Endothelial cell of umbilical vein (primary cell): ENCODE results near the gene FIBCD1. TPM values are rescaled to one million over a fixed set of nuclear protein-coding genes. Genes with fewer than 3 reads are reported as not detected.

ENCODE experiments used
- BruUV-seq: library from RNA; stranded (reverse); fragments of 400-500 nt; replicated peaks from 2 replicates; lab custom pipeline; 2021; lab: Mats Ljungman, UMichigan
- CTCF ChIA-PET: fragments of 300-600, 350-600 bp; sonication (Branson Sonifier 250); formaldehyde crosslinking; loops from one replicate; lab custom pipeline; 2021; ENCODE audit warnings: antibody characterized with exemption, inconsistent platforms; lab: Charles Lee
- POLR2A ChIA-PET: fragments of 300-600, 350-600 bp; sonication (Branson Sonifier 250); formaldehyde crosslinking; loops from one replicate; lab custom pipeline; 2021; ENCODE audit warnings: antibody characterized with exemption, inconsistent platforms; lab: Charles Lee
- DNase-seq: peaks from one replicate; pipeline ENCODE4 v3.0.0-alpha.2; 2011; ENCODE audit warnings: low read depth, low spot score
- FAIRE-seq: peaks from 2 replicates; lab custom pipeline; 2011; peaks lifted over from hg19 to GRCh38; lab: Jason Lieb, UNC
- H2AFZ ChIP-seq: 2 replicates; pipeline ENCODE4 v1.6.0; 2012; ENCODE audit warnings: low read depth, low read length, control low read depth, inconsistent platforms
- H3K27ac ChIP-seq: 2 replicates; pipeline ENCODE4 v1.5.1; 2011; ENCODE audit warnings: low read depth, mild to moderate bottlenecking, control low read depth, low read length, moderate library complexity; ENCODE audit not compliant: insufficient read depth
- H3K27me3 ChIP-seq, 2 experiments: 2 replicates each; pipeline versions ENCODE4 v1.6.0 to v1.6.1; 2011; ENCODE audit warnings: low read length in 2 of 2, mixed read lengths in 1 of 2; ENCODE audit not compliant: control insufficient read depth in 2 of 2, insufficient read depth in 2 of 2
- H3K36me3 ChIP-seq, 2 experiments: 2 replicates in 1 of 2; 3 replicates in 1 of 2; pipeline ENCODE4 v1.5.1; 2011; ENCODE audit warnings: low read length in 2 of 2, mild to moderate bottlenecking in 1 of 2, moderate library complexity in 1 of 2; ENCODE audit not compliant: control insufficient read depth in 2 of 2, insufficient read depth in 2 of 2; ENCODE audit errors: extremely low read depth in 1 of 2
- H3K4me1 ChIP-seq: 3 replicates; pipeline ENCODE4 v1.5.1; 2011; ENCODE audit warnings: mild to moderate bottlenecking, low read length; ENCODE audit not compliant: control insufficient read depth, insufficient read depth; ENCODE audit errors: extremely low read depth
- H3K4me2 ChIP-seq: 2 replicates; pipeline ENCODE4 v1.6.1; 2011; ENCODE audit warnings: low read length, control low read depth, mixed read lengths; ENCODE audit not compliant: insufficient read depth
- H3K4me3 ChIP-seq, 3 experiments: fragments of 200-600 bp in 1 of 3; sonication (generic), shearing (Covaris generic) in 1 of 3; replicated peaks in 1 of 3; 2 replicates each; pipeline ENCODE4 v1.5.1; 2011 to 2016; ENCODE audit warnings: control low read depth in 3 of 3, low read length in 3 of 3, mild to moderate bottlenecking in 2 of 3, inconsistent platforms in 1 of 3, low read depth in 1 of 3, moderate library complexity in 1 of 3; ENCODE audit not compliant: insufficient read depth in 1 of 3
- H3K79me2 ChIP-seq: 2 replicates; pipeline ENCODE4 v1.6.0; 2012; ENCODE audit warnings: low read length, inconsistent platforms; ENCODE audit not compliant: control insufficient read depth, insufficient read depth
- H3K9ac ChIP-seq: replicated peaks from 2 replicates; pipeline ENCODE3; 2011; ENCODE audit warnings: low read length, control low read depth; ENCODE audit not compliant: insufficient read depth; ENCODE audit errors: extremely low read depth
- H3K9me1 ChIP-seq: replicated peaks from 3 replicates; pipeline ENCODE4 v1.6.0; 2011; ENCODE audit warnings: mild to moderate bottlenecking, low read length; ENCODE audit not compliant: control insufficient read depth, insufficient read depth; ENCODE audit errors: extremely low read depth
- H3K9me3 ChIP-seq: replicated peaks from 2 replicates; pipeline ENCODE4 v1.5.1; 2012; ENCODE audit warnings: low read length, inconsistent platforms; ENCODE audit not compliant: control insufficient read depth, insufficient read depth
- H4K20me1 ChIP-seq: replicated peaks from 2 replicates; pipeline ENCODE3; 2011; ENCODE audit warnings: mild to moderate bottlenecking, low read length; ENCODE audit not compliant: control insufficient read depth, insufficient read depth; ENCODE audit errors: extremely low read depth
- CTCF ChIP-seq, 2 donors: IDR thresholded peaks; 1 replicate in 1 of 2; 2 replicates in 1 of 2; pipeline ENCODE4 v1.5.1; 2011; ENCODE audit warnings: low read length in 2 of 2, mild to moderate bottlenecking in 2 of 2, moderate library complexity in 2 of 2, control low read depth in 1 of 2, inconsistent platforms in 1 of 2, low read depth in 1 of 2; ENCODE audit not compliant: insufficient read depth in 1 of 2; ENCODE audit errors: extremely low read depth in 1 of 2
- JUN ChIP-seq: IDR thresholded peaks from 2 replicates; pipeline ENCODE4 v1.6.1; 2011; ENCODE audit warnings: borderline replicate concordance, low read depth; ENCODE audit not compliant: insufficient read length, insufficient read depth
- MYC ChIP-seq: IDR thresholded peaks from one replicate; pipeline ENCODE4 v1.6.1; 2011; ENCODE audit warnings: mild to moderate bottlenecking, low read depth, low read length
- POLR2A ChIP-seq: IDR thresholded peaks from 2 replicates; pipeline ENCODE4 v1.6.1; 2012; ENCODE audit warnings: low read depth, mild to moderate bottlenecking, control low read depth, low read length
- dilution Hi-C: fragments of 300-500 bp; cut with MboI; formaldehyde crosslinking; loops from one replicate; pipeline ENCODE4 v1.15.0; 2019; ENCODE audit warnings: low sequenced_read_pairs; ENCODE audit not compliant: extremely low pct_ligation_motif_present
- intact Hi-C: fragments of 100-400 bp; cut with micrococcal nuclease; formaldehyde crosslinking; loops from one replicate; pipeline ENCODE4 v1.10.0; 2022
- polyA plus RNA-seq, 4 experiments: library from polyadenylated mRNA; depleted of rRNA in 3 of 4; stranded (reverse) in 3 of 4; unstranded in 1 of 4; fragments of >200 nt; gene quantifications; 2 replicates each; pipeline versions ENCODE4 v1.2.1 to v1.2.3, GENCODE V29; 2011 to 2012; ENCODE audit warnings: missing spikeins in 1 of 4
- total RNA-seq: library from RNA; stranded (reverse); gene quantifications from 2 replicates; pipeline ENCODE4 v1.2.3, GENCODE V29; 2021

The FIBCD1 gene
- total and polyA plus RNA-seq, 2 donors (not counting 3 experiments of a cell fraction or from before 2014, with no cell fraction given), result 0.14 TPM; not detected in 1

- DNase-seq (no peak), FAIRE-seq (no peak)
- no peaks in the 10 kb centered on the region for H3K36me3 ChIP-seq
- ChIA-PET POLR2A (no interaction called here), CTCF (no interaction called here)
- H3K9me1 ChIP-seq, result no peaks in the 10 kb centered on the region
- no peaks in the 10 kb centered on the region for H3K4me1 ChIP-seq
- H3K9ac ChIP-seq, result no peak overlapping the region
- H3K79me2 ChIP-seq, result no peaks in the 10 kb centered on the region
- no peaks in the 10 kb centered on the region for H4K20me1 ChIP-seq
- dilution Hi-C loops, result no loop called here
- H2AFZ ChIP-seq, result no peak overlapping the region
- H3K4me3 ChIP-seq, result no peak overlapping the region
- no TSS peak for BruUV-seq
- intact Hi-C loops, result no loop called here
- no peak overlapping the region for H3K27ac ChIP-seq
- no peak overlapping the region for H3K4me2 ChIP-seq
- H3K27me3 ChIP-seq, result peaks cover 0 to 4% of the 10 kb centered on the region in 2 experiments
- TF ChIP-seq CTCF (IDR thresholded peaks at IDR 0.05; ENCODE audit: extremely low read depth in 1 of 2, insufficient read depth in 1 of 2, low read depth in 1 of 2, low read length in 2 of 2) (no peak), POLR2A (no peak), JUN (no peak), MYC (no peak)
- no peaks in the 10 kb centered on the region for H3K9me3 ChIP-seq
Observed at GRCh38 chr9:130914417-130915095, 24.5 kb downstream of the FIBCD1 start.
